GM21515 (cell line): ENCODE results near the gene FEZ2.
A peak's percentile ranks its signal among the peaks of the same experiment; 100 is the strongest.
"Not testable (repeated sequence)": the region's sequence is repeated elsewhere in the genome, so short reads cannot be mapped to it uniquely, and the experiment has no call there.

ENCODE experiments used
- ATAC-seq: cut with Tn5 transposase; IDR thresholded peaks from one replicate; pipeline ENCODE4 v1.9.1; 2021; ENCODE audit not compliant: unreplicated experiment

FEZ2 gene

GRCh38 chr2:36597532-36598377, at the start of gene FEZ2:
Gene FEZ2 (minus strand): TSS chr2:36598168. CDS start chr2:36598142, 26 bp downstream.
- ATAC-seq, result peak; percentile 100

- ATAC-seq, result no peak
Observed at GRCh38 chr2:36634981-36635597, 37.1 kb upstream of the FEZ2 start.

GRCh38 chr2:36633470-36634092, 35.6 kb upstream of the FEZ2 start:
- ATAC-seq, result no peak

DNA sequence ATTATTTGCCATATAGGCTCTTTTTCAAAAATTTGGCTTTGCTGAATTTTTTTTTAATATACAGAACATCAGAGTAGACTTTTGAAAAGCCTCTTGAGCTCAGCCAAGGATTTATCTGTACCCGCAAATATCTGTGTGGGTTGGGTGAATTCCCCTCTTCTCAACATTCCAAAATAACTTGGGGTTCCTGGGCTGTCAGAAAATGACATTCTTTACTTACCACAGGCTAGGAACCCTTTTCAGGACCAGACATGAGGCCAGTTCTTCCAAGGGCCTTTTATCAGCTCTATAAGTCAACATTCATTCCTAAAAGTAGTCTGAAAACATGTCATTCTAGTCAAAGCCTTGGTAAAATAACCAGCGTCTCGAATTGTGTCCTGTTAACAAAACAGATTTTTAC, 28.8 kb upstream of the FEZ2 start:
- no peak for ATAC-seq

- no peak for ATAC-seq
Observed at GRCh38 chr2:36626071-36626470, 28.1 kb upstream of the FEZ2 start.

DNA sequence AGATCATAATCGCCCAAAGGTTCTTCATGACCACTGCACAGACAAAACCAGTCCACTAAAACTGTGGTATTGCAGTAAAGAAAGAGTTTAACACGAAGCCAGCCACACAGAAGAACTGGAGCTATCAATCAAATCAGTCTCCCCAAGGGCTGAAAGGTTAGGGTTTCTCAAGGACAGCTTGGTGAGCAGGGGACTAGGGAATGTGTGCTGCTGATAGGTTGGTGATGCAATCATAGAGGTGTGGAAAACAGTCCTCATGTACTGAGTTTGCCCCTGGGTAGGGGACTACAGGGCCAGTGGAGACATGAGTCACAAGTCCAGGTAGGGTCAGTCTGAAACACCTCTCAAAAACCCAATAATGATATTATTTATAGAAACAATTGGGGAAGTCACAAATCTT, 27.3 kb upstream of the FEZ2 start:
- no peak for ATAC-seq

DNA sequence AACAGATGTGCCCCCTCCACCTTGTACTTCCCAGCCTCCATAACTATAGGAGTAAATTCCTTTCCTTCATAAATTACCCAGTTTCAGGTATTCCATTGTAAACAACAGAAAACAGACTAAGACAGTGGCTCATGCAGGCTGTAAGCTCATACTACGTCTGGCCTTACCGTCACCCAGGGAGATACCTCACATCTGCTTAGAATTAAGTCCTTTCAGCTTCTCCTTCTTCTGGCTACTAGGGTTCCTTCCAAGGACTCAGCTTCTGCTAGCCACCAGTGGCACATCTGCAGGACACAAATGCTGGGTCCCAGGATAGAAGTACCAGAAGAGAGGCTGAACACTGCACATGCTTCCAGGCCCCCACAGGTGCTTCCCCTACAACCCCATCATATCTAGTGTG, 22.4 kb upstream of the FEZ2 start:
- no peak for ATAC-seq

DNA sequence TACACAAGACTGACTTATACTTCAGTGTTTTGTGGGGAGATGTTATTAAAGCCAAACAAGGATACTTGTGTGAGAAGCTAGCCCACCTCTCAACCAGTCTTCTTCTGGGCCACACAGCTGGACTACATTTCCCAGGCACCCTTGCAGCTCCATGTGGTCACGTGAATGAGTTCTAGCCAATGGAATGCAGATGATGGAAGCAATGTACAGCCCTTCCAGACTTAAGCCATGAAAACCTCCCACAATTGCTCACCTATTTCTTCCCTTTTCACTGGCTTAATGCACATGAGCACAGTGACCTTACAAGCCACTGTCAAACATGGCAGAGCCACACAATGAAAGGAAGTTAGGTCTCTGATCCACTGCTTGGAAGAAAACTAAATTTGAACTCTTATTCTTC, 20.4 kb upstream of the FEZ2 start:
- peak; percentile 99 for ATAC-seq

DNA sequence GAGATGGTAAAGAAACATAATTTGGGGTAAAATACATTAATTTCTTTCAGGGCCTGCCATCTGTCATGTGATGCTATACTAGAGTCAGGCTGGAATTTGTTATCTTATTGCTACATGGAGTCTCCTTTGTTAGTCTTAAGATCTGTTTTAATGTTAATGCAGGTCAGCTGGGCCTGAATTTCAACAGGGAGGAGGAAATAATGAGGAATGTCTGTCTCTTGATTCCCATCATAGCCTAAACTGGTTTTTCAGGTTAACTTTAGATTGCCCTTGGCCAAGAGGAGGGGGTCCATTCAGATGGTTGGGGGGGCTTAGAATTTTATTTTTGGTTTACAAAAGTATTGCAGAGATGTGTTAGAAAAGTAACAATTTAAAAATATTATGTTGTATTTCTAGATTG, 19.0 kb upstream of the FEZ2 start:
- ATAC-seq, result no peak

- ATAC-seq, result no peak
Observed at GRCh38 chr2:36615222-36615621, 17.3 kb upstream of the FEZ2 start.

DNA sequence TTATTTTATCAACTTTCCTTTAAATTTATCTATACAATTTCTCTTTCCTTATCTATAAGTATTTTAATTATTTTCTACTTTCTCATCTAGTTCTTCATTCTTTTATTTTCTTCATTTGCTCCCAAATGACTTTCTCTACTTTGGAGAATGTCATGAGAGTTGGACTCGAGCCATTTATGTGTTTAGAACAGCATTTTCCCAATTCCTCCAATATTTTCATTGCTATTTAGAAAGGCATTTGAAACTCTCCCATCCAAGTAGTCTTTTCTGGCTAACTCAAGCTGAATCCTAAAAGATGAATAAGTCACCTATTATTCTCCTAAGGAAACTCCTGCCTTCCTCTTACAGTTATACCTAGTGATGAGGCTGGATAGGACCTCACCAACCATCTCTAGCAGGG, 15.8 kb upstream of the FEZ2 start:
- ATAC-seq, result no peak

DNA sequence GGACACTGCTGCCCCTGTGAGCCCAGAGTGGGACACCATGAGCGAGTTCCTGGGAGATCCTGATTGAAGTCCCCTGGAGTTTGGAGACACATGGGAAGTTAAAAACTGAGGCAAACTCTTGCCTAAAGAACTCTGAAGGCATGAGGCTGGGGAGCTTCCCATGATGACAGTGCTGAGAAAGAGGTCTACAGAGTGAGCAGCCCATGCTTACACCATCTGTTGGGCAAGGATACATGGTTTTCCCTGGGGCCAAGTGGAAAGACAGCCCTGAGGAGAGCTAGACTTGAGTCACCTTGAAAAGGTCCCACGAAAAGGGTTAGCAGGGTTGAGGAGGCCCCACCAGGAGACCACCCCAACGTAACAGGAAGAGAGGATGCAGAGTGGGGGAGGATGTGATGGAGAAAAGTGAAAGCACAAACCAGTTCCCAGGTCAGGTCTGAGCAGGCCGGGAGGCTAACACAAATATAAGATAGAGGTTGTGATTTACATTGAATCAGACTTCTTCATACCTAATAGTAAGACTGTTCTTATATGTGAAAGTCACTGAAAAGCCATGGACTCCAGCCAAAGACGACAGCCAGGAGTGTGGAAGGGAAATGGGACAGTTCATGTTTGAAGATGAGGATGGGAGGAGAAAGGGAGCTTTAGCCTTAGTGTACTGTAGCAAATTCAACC, 13.5 kb upstream of the FEZ2 start:
- ATAC-seq, result no peak

GRCh38 chr2:36609507-36609906, 11.5 kb upstream of the FEZ2 start:
- no peak for ATAC-seq

DNA sequence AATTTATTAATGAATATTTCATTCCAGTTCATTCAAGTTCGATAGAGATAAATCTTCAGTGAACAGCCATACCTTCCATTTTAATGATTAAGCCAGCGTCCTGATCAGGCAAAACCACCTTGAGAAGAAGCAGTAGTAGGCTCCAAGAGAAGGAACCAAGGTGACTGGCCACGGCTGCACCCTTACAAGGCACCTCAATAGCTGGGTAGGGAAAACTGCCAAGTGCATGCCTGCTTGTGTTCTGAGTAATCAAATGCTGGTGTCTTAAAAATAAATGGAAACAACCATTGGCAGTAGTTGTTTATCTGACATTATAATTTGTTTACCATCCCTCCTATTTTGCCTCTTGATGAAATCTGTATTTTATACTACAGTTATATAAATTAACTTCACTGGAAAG, 10.0 kb upstream of the FEZ2 start:
- no peak for ATAC-seq

DNA sequence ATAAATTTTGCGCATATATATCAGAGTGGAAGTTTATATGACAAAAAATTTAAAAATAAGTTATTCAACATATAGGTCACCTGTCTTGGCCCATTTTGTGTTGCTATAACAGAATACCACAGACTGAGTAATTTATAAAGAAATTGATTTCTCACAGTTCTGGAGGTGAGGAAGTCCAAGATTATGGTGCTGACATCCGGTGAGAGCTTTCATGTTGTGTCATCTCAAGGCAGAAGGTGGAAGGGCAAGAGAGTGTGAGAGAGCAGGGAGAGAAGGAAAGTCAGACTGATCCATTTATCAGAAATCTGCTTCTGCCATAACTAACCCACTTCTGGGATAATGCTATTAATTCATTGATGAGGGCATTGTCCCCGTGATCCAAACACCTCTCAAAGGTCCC, 9.0 kb upstream of the FEZ2 start:
- ATAC-seq, result no peak

GRCh38 chr2:36605273-36605672, 7.3 kb upstream of the FEZ2 start:
- ATAC-seq, result no peak

- not testable (repeated sequence) for ATAC-seq
Observed at GRCh38 chr2:36603629-36604028, 5.7 kb upstream of the FEZ2 start.

DNA sequence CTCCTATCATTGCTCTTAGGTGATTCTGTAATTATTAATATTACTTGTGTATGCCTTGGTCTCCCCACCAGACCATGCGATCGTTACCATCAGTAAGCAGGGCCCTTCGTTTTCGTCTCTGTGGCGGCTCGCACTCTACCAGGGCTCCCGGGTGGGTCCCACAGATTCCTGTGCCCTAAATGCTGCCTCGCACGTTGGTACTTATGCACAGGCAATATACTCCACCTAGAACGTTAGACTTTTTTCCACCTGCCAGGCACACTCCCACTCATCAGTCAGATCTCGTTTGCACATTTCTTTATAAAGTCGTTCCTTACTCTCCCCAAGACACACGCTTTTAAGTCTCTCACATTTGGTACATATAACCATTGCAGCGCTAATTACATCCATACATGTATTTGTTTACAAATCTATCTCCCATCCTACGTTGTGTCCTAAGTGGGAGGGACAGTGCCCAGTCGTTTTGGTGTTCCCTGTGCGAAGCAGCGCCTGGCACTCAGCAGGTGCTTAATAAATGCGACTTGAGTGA, 901 bp downstream of the FEZ2 start:
- no peak for ATAC-seq

GRCh38 chr2:36596397-36596796, 1.6 kb downstream of the FEZ2 start:
- ATAC-seq, result no peak

GRCh38 chr2:36594849-36595248, 3.1 kb downstream of the FEZ2 start:
- no peak for ATAC-seq

GRCh38 chr2:36589230-36589630, 8.7 kb downstream of the FEZ2 start:
- ATAC-seq, result no peak
